ENCODE results near the gene OS9. TPM values are rescaled to one million over a fixed set of nuclear protein-coding genes. Genes with fewer than 3 reads are reported as not detected.

Gene OS9
- total and polyA plus RNA-seq, 4 donors, result 140 to 261 (median 190) TPM

GRCh38 chr12:57740656-57741412, 46.9 kb downstream of the OS9 start:
- WGBS (ENCODE audit: insufficient coverage), result 62% methylated on average over 4 of the region's 5 CpGs

DNA sequence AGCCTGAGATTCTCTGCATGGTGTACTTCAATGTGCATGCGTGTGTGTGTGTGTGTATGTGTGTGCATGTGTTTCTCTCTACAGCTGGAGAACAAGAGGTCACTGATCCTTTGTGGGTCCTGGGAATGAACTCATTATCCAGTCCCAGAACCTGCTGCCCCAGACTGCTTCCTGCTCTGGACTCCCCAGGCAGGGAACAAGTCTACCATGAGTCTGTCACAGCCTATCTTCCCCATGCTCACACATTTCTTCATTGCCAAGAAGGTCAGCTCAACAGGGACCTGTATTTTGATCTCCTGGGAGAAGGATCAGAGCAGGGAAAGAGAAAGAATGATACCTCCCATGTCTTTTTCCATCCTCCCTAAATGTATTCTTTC, 47.5 kb downstream of the OS9 start:
- Histone ChIP-seq H3K27ac (ENCODE audit: low read depth, low read length) (no peak overlapping the region), H3K4me1 (ENCODE audit: control insufficient read depth, insufficient read depth, low read length) (peaks cover 49% of the 10 kb centered on the region), H3K4me3 (ENCODE audit: low read depth, low read length) (no peak overlapping the region), H3K27me3 (ENCODE audit: control insufficient read depth, insufficient read depth, low read length) (peaks cover 48% of the 10 kb centered on the region), H3K9me3 (ENCODE audit: control insufficient read depth, insufficient read depth, low read length) (no peaks in the 10 kb centered on the region), H3K36me3 (ENCODE audit: control insufficient read depth, insufficient read depth, low read length) (peaks cover 5% of the 10 kb centered on the region)
- no CpG with 5 or more reads among the region's 1 CpG for WGBS (ENCODE audit: insufficient coverage)
- DNase-seq (ENCODE audit: low read depth in 4 of 6, low spot score in 6 of 6), result no peak

More at GRCh38 chr12:57740656-57741412, 46.9 kb downstream of the OS9 start:
- peaks cover 54% of the 10 kb centered on the region for H3K4me1 ChIP-seq (ENCODE audit: control insufficient read depth, insufficient read depth, low read length)
- H3K4me3 ChIP-seq (ENCODE audit: low read depth, low read length), result no peak overlapping the region
- DNase-seq (ENCODE audit: low read depth in 4 of 6, low spot score in 6 of 6), result peak in 1 of 6 donors; percentile 69
- peaks cover 53% of the 10 kb centered on the region for H3K27me3 ChIP-seq (ENCODE audit: control insufficient read depth, insufficient read depth, low read length)
- no peak overlapping the region for H3K27ac ChIP-seq (ENCODE audit: low read depth, low read length)
- peaks cover 5% of the 10 kb centered on the region for H3K36me3 ChIP-seq (ENCODE audit: control insufficient read depth, insufficient read depth, low read length)
- H3K9me3 ChIP-seq (ENCODE audit: control insufficient read depth, insufficient read depth, low read length), result no peaks in the 10 kb centered on the region

DNA sequence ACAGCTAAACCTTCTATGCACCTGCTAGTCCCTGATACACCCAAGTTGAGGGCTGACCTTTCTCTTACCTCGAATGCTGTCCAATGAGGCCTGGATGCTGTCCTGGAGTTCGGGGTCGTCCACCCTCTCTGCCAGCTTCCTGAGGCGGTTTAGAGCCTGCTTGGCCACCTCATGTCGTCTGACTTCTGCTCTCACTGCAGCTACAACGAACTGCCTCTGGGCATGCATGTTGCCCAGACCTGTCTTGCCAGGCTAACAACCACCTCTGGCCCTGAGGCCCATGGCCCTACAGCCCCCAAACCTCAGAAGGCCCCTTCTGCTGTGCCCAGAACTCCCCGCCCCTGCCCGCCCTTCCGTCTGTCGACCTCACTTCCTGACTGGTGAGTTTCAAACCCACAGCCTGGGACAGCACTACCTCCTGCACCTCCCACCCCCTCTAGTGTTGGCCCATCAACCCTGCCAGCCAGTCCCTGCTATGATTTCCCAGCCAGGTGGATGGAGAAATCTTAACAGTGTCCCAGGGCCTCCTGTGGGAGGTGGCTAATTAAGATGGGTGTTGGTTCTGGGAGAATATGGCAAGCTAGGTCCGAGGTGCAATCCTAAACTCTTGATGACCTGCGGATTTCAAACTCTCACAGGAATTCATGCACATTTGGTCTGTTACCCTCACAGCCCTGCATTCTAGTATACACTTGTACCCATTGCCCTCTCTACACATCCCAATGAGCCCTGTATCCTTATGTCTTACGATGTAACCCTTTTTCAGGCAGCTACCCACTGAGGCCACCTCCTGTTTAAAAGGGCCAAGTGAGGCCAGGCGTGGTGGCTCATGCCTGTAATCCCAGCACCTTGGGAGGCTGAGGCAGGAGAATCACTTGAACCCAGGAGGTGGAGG, 48.2 kb downstream of the OS9 start:
- H3K27me3 ChIP-seq (ENCODE audit: control insufficient read depth, insufficient read depth, low read length), result peaks cover 41% of the 10 kb centered on the region
- H3K4me3 ChIP-seq (ENCODE audit: low read depth, low read length), result no peak overlapping the region
- H3K9me3 ChIP-seq (ENCODE audit: control insufficient read depth, insufficient read depth, low read length), result no peaks in the 10 kb centered on the region
- peaks cover 42% of the 10 kb centered on the region for H3K4me1 ChIP-seq (ENCODE audit: control insufficient read depth, insufficient read depth, low read length)
- 59% methylated on average over 13 of the region's 14 CpGs for WGBS (ENCODE audit: insufficient coverage)
- no peak for DNase-seq (ENCODE audit: low read depth in 4 of 6, low spot score in 6 of 6)
- H3K36me3 ChIP-seq (ENCODE audit: control insufficient read depth, insufficient read depth, low read length), result peaks cover 9% of the 10 kb centered on the region
- H3K27ac ChIP-seq (ENCODE audit: low read depth, low read length), result no peak overlapping the region

GRCh38 chr12:57743769-57744168, 49.8 kb downstream of the OS9 start:
- WGBS (ENCODE audit: insufficient coverage), result no CpG with 5 or more reads among the region's 2 CpGs
- Histone ChIP-seq H3K9me3 (ENCODE audit: control insufficient read depth, insufficient read depth, low read length) (no peaks in the 10 kb centered on the region), H3K4me3 (ENCODE audit: low read depth, low read length) (no peak overlapping the region), H3K36me3 (ENCODE audit: control insufficient read depth, insufficient read depth, low read length) (peaks cover 22% of the 10 kb centered on the region), H3K27ac (ENCODE audit: low read depth, low read length) (no peak overlapping the region), H3K4me1 (ENCODE audit: control insufficient read depth, insufficient read depth, low read length) (peaks cover 34% of the 10 kb centered on the region), H3K27me3 (ENCODE audit: control insufficient read depth, insufficient read depth, low read length) (peaks cover 29% of the 10 kb centered on the region)
- no peak for DNase-seq (ENCODE audit: low read depth in 4 of 6, low spot score in 6 of 6)

- 8% methylated on average over 15 of the region's 21 CpGs for WGBS (ENCODE audit: insufficient coverage)
These were observed 50.4 kb downstream of the OS9 start for GRCh38 chr12:57744194-57744776.

DNA sequence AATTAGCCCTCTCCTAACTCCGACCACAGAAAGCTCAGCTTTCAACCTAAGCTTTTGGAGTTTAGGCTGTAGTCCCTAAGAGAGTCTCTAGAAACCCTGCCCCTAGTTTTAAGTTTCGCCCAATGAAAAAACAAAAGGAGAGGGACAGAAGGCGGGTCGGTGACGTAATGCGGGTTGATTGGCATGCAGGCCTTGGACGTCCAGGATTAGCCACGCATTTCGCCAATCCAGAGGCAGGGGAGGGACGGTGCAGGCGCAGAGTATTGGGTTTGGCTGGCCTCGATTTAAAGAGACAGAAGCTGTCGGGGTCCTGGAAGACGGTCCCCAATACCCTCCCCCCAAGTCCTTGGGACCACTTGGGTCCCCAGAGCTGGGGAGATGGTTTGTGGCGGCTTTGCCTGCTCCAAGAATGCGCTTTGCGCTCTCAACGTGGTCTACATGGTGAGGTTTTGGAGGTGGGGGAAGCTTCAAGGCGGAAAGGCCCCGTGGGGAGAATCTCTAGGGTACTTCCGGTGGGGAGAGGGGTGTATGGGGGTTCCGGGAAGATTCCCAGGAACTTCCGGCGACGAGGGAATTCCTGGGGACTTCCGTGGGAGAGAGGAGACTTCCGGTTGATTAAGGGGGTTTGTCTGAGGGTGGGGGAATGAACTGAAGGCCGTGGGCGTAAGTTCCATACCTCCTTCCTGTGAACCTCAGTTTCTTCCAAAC, 51.0 kb downstream of the OS9 start, which contains the start of gene TSPAN31:
TSPAN31 (plus strand) TSS at position 263 of the 708 bp plus-strand sequence; CDS start at position 379, 116 bp downstream.
- Histone ChIP-seq H3K4me1 (ENCODE audit: control insufficient read depth, insufficient read depth, low read length) (peaks cover 22% of the 10 kb centered on the region), H3K27ac (ENCODE audit: low read depth, low read length) (peak within 1 kb of the TSS; percentile 99), H3K36me3 (ENCODE audit: control insufficient read depth, insufficient read depth, low read length) (peaks cover 33% of the 10 kb centered on the region), H3K9me3 (ENCODE audit: control insufficient read depth, insufficient read depth, low read length) (no peaks in the 10 kb centered on the region), H3K4me3 (ENCODE audit: low read depth, low read length) (peak within 1 kb of the TSS; percentile 98), H3K27me3 (ENCODE audit: control insufficient read depth, insufficient read depth, low read length) (peaks cover 17% of the 10 kb centered on the region)
- DNase-seq (ENCODE audit: low read depth in 4 of 6, low spot score in 6 of 6), result peak; percentile 94 to 100 (median 98)
- WGBS (ENCODE audit: insufficient coverage), result 0% methylated on average over 20 of the region's 29 CpGs

More at GRCh38 chr12:57744194-57744776, 50.4 kb downstream of the OS9 start:
- H3K27me3 ChIP-seq (ENCODE audit: control insufficient read depth, insufficient read depth, low read length), result peaks cover 24% of the 10 kb centered on the region
- H3K4me3 ChIP-seq (ENCODE audit: low read depth, low read length), result peak overlapping the region; percentile 98
- peaks cover 27% of the 10 kb centered on the region for H3K36me3 ChIP-seq (ENCODE audit: control insufficient read depth, insufficient read depth, low read length)
- peak overlapping the region; percentile 99 for H3K27ac ChIP-seq (ENCODE audit: low read depth, low read length)
- no peaks in the 10 kb centered on the region for H3K9me3 ChIP-seq (ENCODE audit: control insufficient read depth, insufficient read depth, low read length)
- peaks cover 28% of the 10 kb centered on the region for H3K4me1 ChIP-seq (ENCODE audit: control insufficient read depth, insufficient read depth, low read length)
- no peak for DNase-seq (ENCODE audit: low read depth in 4 of 6, low spot score in 6 of 6)

DNA sequence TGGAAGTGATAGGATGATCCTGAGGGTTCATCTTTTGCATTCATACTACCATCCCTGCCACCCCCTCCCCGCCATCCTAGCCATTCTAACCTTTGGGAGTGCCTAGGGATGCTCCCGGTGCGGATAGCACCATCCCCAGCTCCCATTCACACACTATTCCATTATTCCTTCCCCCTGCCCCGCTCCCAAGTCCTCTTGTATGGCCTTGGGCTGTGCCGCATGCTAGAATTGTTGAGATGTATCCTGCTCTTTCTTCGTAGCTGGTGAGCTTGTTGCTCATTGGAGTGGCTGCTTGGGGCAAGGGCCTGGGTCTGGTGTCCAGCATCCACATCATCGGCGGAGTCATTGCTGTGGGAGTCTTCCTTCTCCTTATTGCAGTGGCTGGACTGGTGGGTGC, 51.6 kb downstream of the OS9 start:
- 43% methylated on average over 7 of the region's 8 CpGs for WGBS (ENCODE audit: insufficient coverage)
- Histone ChIP-seq H3K27ac (ENCODE audit: low read depth, low read length) (peak overlapping the region; percentile 99), H3K27me3 (ENCODE audit: control insufficient read depth, insufficient read depth, low read length) (peaks cover 12% of the 10 kb centered on the region), H3K4me3 (ENCODE audit: low read depth, low read length) (peak overlapping the region; percentile 98), H3K4me1 (ENCODE audit: control insufficient read depth, insufficient read depth, low read length) (peaks cover 18% of the 10 kb centered on the region), H3K9me3 (ENCODE audit: control insufficient read depth, insufficient read depth, low read length) (no peaks in the 10 kb centered on the region), H3K36me3 (ENCODE audit: control insufficient read depth, insufficient read depth, low read length) (peaks cover 38% of the 10 kb centered on the region)
- DNase-seq (ENCODE audit: low read depth in 4 of 6, low spot score in 6 of 6), result no peak

- H3K27ac ChIP-seq (ENCODE audit: low read depth, low read length), result peak overlapping the region; percentile 99
These were observed 52.1 kb downstream of the OS9 start for GRCh38 chr12:57746025-57746424.

DNA sequence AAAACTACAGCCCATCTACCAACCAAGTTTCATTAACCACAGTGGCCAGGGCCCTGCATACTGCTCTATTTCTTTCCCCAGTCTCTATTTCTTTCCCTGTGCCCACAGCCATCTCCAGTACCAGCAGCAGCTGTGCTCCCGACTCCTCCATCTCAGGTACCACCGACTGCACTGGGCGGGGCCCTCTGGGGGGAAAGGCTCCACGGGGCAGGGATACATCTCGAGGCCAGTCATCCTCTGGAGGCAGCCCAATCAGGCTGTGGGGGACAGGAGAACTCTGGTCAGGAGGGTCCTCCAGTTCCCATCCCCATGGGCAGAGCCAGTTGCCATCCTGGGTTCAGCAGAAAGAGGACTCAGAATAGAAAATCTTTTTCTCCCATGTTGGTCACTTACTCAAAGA, 55.1 kb downstream of the OS9 start:
- peaks cover 41% of the 10 kb centered on the region for H3K36me3 ChIP-seq (ENCODE audit: control insufficient read depth, insufficient read depth, low read length)
- 97% methylated on average over 5 of the region's 5 CpGs for WGBS (ENCODE audit: insufficient coverage)

More at GRCh38 chr12:57746025-57746424, 52.1 kb downstream of the OS9 start:
- Histone ChIP-seq H3K27me3 (ENCODE audit: control insufficient read depth, insufficient read depth, low read length) (peaks cover 6% of the 10 kb centered on the region), H3K36me3 (ENCODE audit: control insufficient read depth, insufficient read depth, low read length) (peaks cover 41% of the 10 kb centered on the region), H3K9me3 (ENCODE audit: control insufficient read depth, insufficient read depth, low read length) (no peaks in the 10 kb centered on the region), H3K4me3 (ENCODE audit: low read depth, low read length) (peak overlapping the region; percentile 98), H3K4me1 (ENCODE audit: control insufficient read depth, insufficient read depth, low read length) (peaks cover 19% of the 10 kb centered on the region)
- no peak for DNase-seq (ENCODE audit: low read depth in 4 of 6, low spot score in 6 of 6)
- WGBS (ENCODE audit: insufficient coverage), result 89% methylated on average over 1 of the region's 3 CpGs

More for the DNA sequence above, 55.1 kb downstream of the OS9 start:
- Histone ChIP-seq H3K9me3 (ENCODE audit: control insufficient read depth, insufficient read depth, low read length) (no peaks in the 10 kb centered on the region), H3K4me3 (ENCODE audit: low read depth, low read length) (no peak overlapping the region), H3K4me1 (ENCODE audit: control insufficient read depth, insufficient read depth, low read length) (peaks cover 24% of the 10 kb centered on the region), H3K27me3 (ENCODE audit: control insufficient read depth, insufficient read depth, low read length) (no peaks in the 10 kb centered on the region), H3K27ac (ENCODE audit: low read depth, low read length) (no peak overlapping the region)
- no peak for DNase-seq (ENCODE audit: low read depth in 4 of 6, low spot score in 6 of 6)

Measured in spinal cord (tissue), 10 donors.